Measurements from ENCODE around the gene NAPSA.

Gene NAPSA

GRCh38 chr19:50383852-50384684 lies 18.6 kb upstream of the NAPSA start, which contains the start of gene POLD1:
Gene POLD1 (plus strand): TSS chr19:50384347. CDS start chr19:50398852, 14,505 bp downstream.
- peak; percentile 100 for DNase-seq (ENCODE audit: low spot score)

GRCh38 chr19:50383001-50383851 lies 17.8 kb upstream of the NAPSA start:
- DNase-seq (ENCODE audit: low spot score), result no peak

GRCh38 chr19:50381881-50382729 lies 16.7 kb upstream of the NAPSA start:
- DNase-seq (ENCODE audit: low spot score), result no peak

- DNase-seq (ENCODE audit: low spot score), result no peak
Measured at GRCh38 chr19:50380751-50381151, 15.3 kb upstream of the NAPSA start.

- DNase-seq (ENCODE audit: low spot score), result no peak
Measured at GRCh38 chr19:50380137-50380536, 14.7 kb upstream of the NAPSA start.

- DNase-seq (ENCODE audit: low spot score), result no peak
Measured at GRCh38 chr19:50379602-50380001, 14.2 kb upstream of the NAPSA start.

GRCh38 chr19:50378863-50379236 lies 13.4 kb upstream of the NAPSA start:
- DNase-seq (ENCODE audit: low spot score), result no peak

GRCh38 chr19:50378169-50378862 lies 12.9 kb upstream of the NAPSA start:
- no peak for DNase-seq (ENCODE audit: low spot score)

- DNase-seq (ENCODE audit: low spot score), result no peak
Measured at GRCh38 chr19:50377517-50377916, 12.1 kb upstream of the NAPSA start.

- no peak for DNase-seq (ENCODE audit: low spot score)
Measured at GRCh38 chr19:50377051-50377461, 11.6 kb upstream of the NAPSA start.

- peak; percentile 95 for DNase-seq (ENCODE audit: low spot score)
Measured at GRCh38 chr19:50376166-50377050, 11.0 kb upstream of the NAPSA start, which contains the start of gene NR1H2. Gene NR1H2 (plus strand): TSS chr19:50376457. CDS start chr19:50377606, 1,149 bp downstream.

GRCh38 chr19:50371914-50372475 lies 6.6 kb upstream of the NAPSA start:
- no peak for DNase-seq (ENCODE audit: low spot score)

GRCh38 chr19:50368649-50369570 lies 3.5 kb upstream of the NAPSA start:
- peak; percentile 78 for DNase-seq (ENCODE audit: low spot score)

- no peak for DNase-seq (ENCODE audit: low spot score)
Measured at GRCh38 chr19:50362656-50363424, 2.6 kb downstream of the NAPSA start.

- no peak for DNase-seq (ENCODE audit: low spot score)
Measured at GRCh38 chr19:50362030-50362412, 3.4 kb downstream of the NAPSA start.

- no peak for DNase-seq (ENCODE audit: low spot score)
Measured at GRCh38 chr19:50361290-50362029, 4.0 kb downstream of the NAPSA start.

- no peak for DNase-seq (ENCODE audit: low spot score)
Measured at GRCh38 chr19:50359328-50359818, 6.1 kb downstream of the NAPSA start.
